ENCODE data around the gene RGS3. TPM values are rescaled to one million over a fixed set of nuclear protein-coding genes. Genes with fewer than 3 reads are reported as not detected.

RGS3 gene
- total and polyA plus RNA-seq, 2 of the 13 experiments (the other 11 are each of a cell fraction or from before 2014, with no cell fraction given), result 17.1 to 28.8 TPM

GRCh38 chr9:113609562-113610318 is 146.2 kb downstream of the RGS3 start (continued):
- TF ChIP-seq ZNF142 (CRISPR knock-in tag; IDR thresholded peaks at IDR 0.05) (0 out of 2 replicates have a peak, but pooled peaks have one; percentile 49), JUN (CRISPR knock-in tag; IDR thresholded peaks at IDR 0.05) (0 out of 2 replicates have a peak, but pooled peaks have one; percentile 49), ZNF790 (CRISPR knock-in tag; IDR thresholded peaks at IDR 0.05; ENCODE audit: borderline replicate concordance) (no peak), ZZZ3 (CRISPR knock-in tag; IDR thresholded peaks at IDR 0.05; ENCODE audit: borderline replicate concordance) (no peak), ZBTB49 (CRISPR knock-in tag; IDR thresholded peaks at IDR 0.05; ENCODE audit: borderline replicate concordance) (no peak), BCL3 (CRISPR knock-in tag; IDR thresholded peaks at IDR 0.05) (0 out of 2 replicates have a peak, but pooled peaks have one; percentile 45), ZNF30 (CRISPR knock-in tag; IDR thresholded peaks at IDR 0.05) (no peak), ZSCAN21 (CRISPR knock-in tag; IDR thresholded peaks at IDR 0.05; ENCODE audit: borderline replicate concordance) (no peak), MATR3 (CRISPR knock-in tag; IDR thresholded peaks at IDR 0.05) (no peak), WIZ (CRISPR knock-in tag; IDR thresholded peaks at IDR 0.05) (no peak), DMAP1 (CRISPR knock-in tag; IDR thresholded peaks at IDR 0.05) (peak; percentile 73), FOXJ3 (CRISPR knock-in tag; IDR thresholded peaks at IDR 0.05; ENCODE audit: borderline replicate concordance) (peak; percentile 70; the same call in 1 of the 2 replicates), ZBTB4 (CRISPR knock-in tag; IDR thresholded peaks at IDR 0.05; ENCODE audit: borderline replicate concordance) (no peak), SOX5 (CRISPR knock-in tag; IDR thresholded peaks at IDR 0.05; ENCODE audit: borderline replicate concordance) (peak; percentile 95), NFIC (IDR thresholded peaks at IDR 0.05; ENCODE audit: low read length) (peak; percentile 83)
